Measurements from ENCODE around the gene SNAI1.

Gene SNAI1

DNA sequence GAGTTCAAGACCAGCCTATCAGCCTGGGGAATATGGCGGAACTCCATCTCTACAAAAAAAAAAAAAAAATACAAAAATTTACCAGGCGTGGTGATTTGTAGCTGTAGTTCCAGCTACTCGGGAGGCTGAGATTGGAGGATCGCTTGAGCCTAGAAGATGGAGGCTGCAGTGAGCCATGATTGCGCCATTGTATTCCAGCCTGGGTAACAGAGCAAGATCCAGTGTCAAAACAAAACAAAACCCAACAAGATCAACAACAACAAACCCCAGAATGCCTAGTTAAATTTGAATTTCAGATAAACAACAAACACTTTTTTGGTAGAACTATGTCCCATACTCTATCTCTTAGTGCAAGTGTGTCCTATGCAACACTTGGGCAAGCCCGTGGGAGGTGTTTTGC, 39.9 kb downstream of the SNAI1 start:
- Histone ChIP-seq H3K27ac (ENCODE audit: low read length) (no peak overlapping the region), H3K36me3 (ENCODE audit: control insufficient read depth, insufficient read depth, low read length) (no peaks in the 10 kb centered on the region), H3K9me3 (ENCODE audit: control insufficient read depth, insufficient read depth, low read length) (no peaks in the 10 kb centered on the region), H3K4me3 (ENCODE audit: low read length) (no peak overlapping the region), H3K27me3 (ENCODE audit: control insufficient read depth, insufficient read depth, low read length) (no peaks in the 10 kb centered on the region), H3K4me1 (ENCODE audit: control insufficient read depth, insufficient read depth, low read length) (no peaks in the 10 kb centered on the region)
- no CpG with 5 or more reads among the region's 6 CpGs for WGBS (ENCODE audit: insufficient coverage, insufficient read length)
- DNase-seq (ENCODE audit: low read depth, low spot score) = no peak

- no peak for DNase-seq (ENCODE audit: low read depth, low spot score)
- WGBS (ENCODE audit: insufficient coverage, insufficient read length) = no CpG with 5 or more reads among the region's 10 CpGs
- H3K27ac ChIP-seq (ENCODE audit: low read length) = no peak overlapping the region
- no peaks in the 10 kb centered on the region for H3K4me1 ChIP-seq (ENCODE audit: control insufficient read depth, insufficient read depth, low read length)
- no peak overlapping the region for H3K4me3 ChIP-seq (ENCODE audit: low read length)
- H3K27me3 ChIP-seq (ENCODE audit: control insufficient read depth, insufficient read depth, low read length) = no peaks in the 10 kb centered on the region
- H3K36me3 ChIP-seq (ENCODE audit: control insufficient read depth, insufficient read depth, low read length) = no peaks in the 10 kb centered on the region
- H3K9me3 ChIP-seq (ENCODE audit: control insufficient read depth, insufficient read depth, low read length) = no peaks in the 10 kb centered on the region
Measured at GRCh38 chr20:50023116-50023805, 40.5 kb downstream of the SNAI1 start.

DNA sequence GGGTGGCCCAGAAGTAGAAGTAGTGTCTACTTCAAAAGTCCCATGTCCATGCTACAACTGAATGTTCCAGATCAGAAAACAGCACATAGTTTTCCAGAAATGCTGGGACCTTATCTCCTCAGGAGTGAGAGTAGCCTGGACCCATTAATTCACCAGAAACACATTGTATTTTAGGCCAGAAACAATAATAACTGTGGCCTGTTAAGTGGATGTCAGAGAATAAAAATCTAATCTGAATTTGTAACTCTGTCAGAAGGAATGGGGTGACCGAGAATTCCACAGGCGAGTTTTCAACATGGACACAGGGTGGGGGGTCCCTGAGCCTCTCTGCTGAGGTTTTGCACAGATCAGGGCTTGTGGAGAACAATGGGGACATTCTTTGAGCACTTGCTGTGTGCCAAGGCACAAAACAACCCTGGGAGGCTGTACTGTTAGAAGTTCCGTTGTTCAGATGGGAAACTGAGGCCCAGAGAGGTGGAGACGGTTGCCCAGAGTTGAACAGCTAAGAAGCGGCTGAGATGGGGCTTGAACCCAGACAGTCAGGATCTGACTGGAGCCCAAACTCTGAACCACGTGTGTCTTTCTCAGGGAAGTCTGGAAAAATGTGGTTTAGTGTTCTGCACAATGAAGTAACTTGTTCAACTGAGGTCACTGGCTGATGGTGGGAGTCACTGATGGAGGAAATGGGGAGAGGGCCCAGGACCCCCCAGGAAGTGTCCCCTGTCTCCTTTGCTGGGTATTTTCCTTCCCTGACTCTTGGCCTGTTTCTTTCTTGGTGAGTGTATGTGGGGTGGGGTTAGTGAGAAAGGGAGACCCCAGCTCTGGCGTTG, 44.2 kb downstream of the SNAI1 start:
- Histone ChIP-seq H3K36me3 (ENCODE audit: control insufficient read depth, insufficient read depth, low read length) (no peaks in the 10 kb centered on the region), H3K27ac (ENCODE audit: low read length) (no peak overlapping the region), H3K9me3 (ENCODE audit: control insufficient read depth, insufficient read depth, low read length) (no peaks in the 10 kb centered on the region), H3K4me3 (ENCODE audit: low read length) (no peak overlapping the region), H3K4me1 (ENCODE audit: control insufficient read depth, insufficient read depth, low read length) (no peaks in the 10 kb centered on the region), H3K27me3 (ENCODE audit: control insufficient read depth, insufficient read depth, low read length) (no peaks in the 10 kb centered on the region)
- WGBS (ENCODE audit: insufficient coverage, insufficient read length) = no CpG with 5 or more reads among the region's 7 CpGs
- no peak for DNase-seq (ENCODE audit: low read depth, low spot score)

DNA sequence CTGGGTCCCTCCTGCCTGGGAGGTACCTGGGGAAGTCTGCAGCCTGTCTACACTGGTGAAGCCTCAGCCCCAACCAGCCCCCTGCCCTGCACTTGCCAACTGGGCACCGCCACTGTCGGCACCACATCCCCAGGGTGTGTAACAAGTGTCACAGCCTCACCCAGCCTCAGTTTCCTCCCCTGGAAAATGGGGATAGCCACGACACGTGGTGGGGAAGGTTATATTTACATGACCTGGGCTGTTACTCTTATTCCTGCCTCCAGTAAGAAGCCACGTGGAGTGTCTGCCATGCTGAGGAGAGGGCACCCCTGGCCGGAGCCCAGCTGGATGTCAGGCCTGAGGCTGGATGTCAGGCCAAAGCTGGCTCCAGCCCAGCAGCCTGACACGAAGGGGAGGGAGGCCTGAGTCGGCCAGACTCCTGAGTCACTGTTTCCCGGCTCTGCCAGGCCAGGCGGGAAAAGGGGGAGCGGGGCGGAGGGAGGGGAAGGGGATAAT, 44.9 kb downstream of the SNAI1 start:
- no CpG with 5 or more reads among the region's 12 CpGs for WGBS (ENCODE audit: insufficient coverage, insufficient read length)

DNA sequence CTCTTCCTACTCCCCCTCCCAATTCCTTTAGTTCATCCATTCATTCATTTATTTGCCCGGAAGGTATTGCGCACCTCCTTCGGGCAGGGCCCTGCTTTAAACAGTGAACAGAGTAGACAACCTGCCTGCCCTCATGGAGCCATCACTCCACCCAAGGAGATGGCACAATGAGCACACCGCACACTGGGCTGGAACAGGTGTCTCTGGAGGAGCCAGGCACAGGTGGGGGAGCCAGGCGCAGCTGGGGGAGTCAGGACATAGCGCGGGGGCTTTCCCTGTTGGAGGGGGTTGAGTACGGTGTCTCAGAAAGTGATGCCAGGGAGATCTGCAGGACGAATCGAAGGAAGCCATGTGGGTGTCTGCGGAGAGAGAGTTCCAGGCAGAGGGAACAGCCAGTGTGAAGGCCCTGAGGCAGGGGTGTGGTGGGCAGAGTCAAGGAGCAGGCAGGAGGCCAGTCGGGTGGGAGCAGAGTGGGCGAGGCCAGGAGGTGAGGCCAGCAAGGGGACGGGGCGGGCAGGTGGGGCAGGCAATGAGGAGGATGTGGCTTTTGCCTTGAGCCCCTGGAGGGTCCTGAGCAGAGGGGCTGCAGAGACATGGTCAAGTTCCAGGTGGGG, 46.4 kb downstream of the SNAI1 start:
- DNase-seq (ENCODE audit: low read depth, low spot score) = no peak
- WGBS (ENCODE audit: insufficient coverage, insufficient read length) = no CpG with 5 or more reads among the region's 15 CpGs
- Histone ChIP-seq H3K4me1 (ENCODE audit: control insufficient read depth, insufficient read depth, low read length) (no peaks in the 10 kb centered on the region), H3K9me3 (ENCODE audit: control insufficient read depth, insufficient read depth, low read length) (no peaks in the 10 kb centered on the region), H3K36me3 (ENCODE audit: control insufficient read depth, insufficient read depth, low read length) (no peaks in the 10 kb centered on the region), H3K27me3 (ENCODE audit: control insufficient read depth, insufficient read depth, low read length) (no peaks in the 10 kb centered on the region), H3K27ac (ENCODE audit: low read length) (no peak overlapping the region), H3K4me3 (ENCODE audit: low read length) (no peak overlapping the region)

More for the DNA sequence above, 44.9 kb downstream of the SNAI1 start:
- no peak overlapping the region for H3K4me3 ChIP-seq (ENCODE audit: low read length)
- no peaks in the 10 kb centered on the region for H3K27me3 ChIP-seq (ENCODE audit: control insufficient read depth, insufficient read depth, low read length)
- H3K27ac ChIP-seq (ENCODE audit: low read length) = no peak overlapping the region
- no peaks in the 10 kb centered on the region for H3K9me3 ChIP-seq (ENCODE audit: control insufficient read depth, insufficient read depth, low read length)
- H3K4me1 ChIP-seq (ENCODE audit: control insufficient read depth, insufficient read depth, low read length) = no peaks in the 10 kb centered on the region
- no peaks in the 10 kb centered on the region for H3K36me3 ChIP-seq (ENCODE audit: control insufficient read depth, insufficient read depth, low read length)
- no peak for DNase-seq (ENCODE audit: low read depth, low spot score)

DNA sequence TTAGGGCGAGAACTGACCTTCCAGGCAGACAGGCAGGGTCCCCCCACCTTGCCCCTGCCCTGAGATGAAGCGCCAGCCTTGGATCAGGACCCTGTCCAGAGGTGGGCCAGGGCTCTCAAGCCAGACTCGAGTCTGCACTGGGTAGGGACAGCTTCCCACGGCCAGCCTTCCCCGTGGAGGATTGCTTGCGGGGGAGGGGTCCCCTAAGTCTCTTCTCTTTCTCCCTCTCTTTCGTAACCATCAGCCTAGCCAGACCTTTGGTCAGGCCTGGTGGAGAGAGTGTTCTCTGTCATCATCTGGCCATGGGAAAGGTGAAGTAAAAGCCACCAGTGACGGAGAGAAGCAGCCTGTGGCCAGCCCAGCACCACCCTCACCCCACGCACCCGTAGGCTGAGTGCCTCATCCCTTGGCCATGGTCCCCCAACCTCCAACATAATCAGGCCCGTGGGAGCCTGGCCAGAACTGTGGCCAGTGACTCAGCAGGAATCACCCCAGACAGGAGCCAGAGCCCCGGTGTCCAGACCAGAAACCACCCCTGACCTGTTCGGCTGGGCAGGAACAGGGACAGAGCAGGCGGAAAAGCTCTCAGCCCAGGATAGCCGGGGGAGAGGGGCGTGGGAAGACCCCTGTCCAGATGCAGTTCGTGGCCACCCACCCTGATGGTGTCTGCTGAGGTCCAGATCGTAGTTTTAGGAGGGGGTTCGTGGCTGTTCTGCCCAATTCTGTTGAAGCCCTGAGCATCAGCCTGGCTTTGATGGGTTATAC, 47.1 kb downstream of the SNAI1 start:
- no CpG with 5 or more reads among the region's 19 CpGs for WGBS (ENCODE audit: insufficient coverage, insufficient read length)
- H3K36me3 ChIP-seq (ENCODE audit: control insufficient read depth, insufficient read depth, low read length) = no peaks in the 10 kb centered on the region
- no peaks in the 10 kb centered on the region for H3K4me1 ChIP-seq (ENCODE audit: control insufficient read depth, insufficient read depth, low read length)
- H3K27me3 ChIP-seq (ENCODE audit: control insufficient read depth, insufficient read depth, low read length) = no peaks in the 10 kb centered on the region
- H3K27ac ChIP-seq (ENCODE audit: low read length) = no peak overlapping the region
- no peak overlapping the region for H3K4me3 ChIP-seq (ENCODE audit: low read length)
- H3K9me3 ChIP-seq (ENCODE audit: control insufficient read depth, insufficient read depth, low read length) = no peaks in the 10 kb centered on the region
- no peak for DNase-seq (ENCODE audit: low read depth, low spot score)

- Histone ChIP-seq H3K27ac (ENCODE audit: low read length) (no peak overlapping the region), H3K36me3 (ENCODE audit: control insufficient read depth, insufficient read depth, low read length) (no peaks in the 10 kb centered on the region), H3K4me1 (ENCODE audit: control insufficient read depth, insufficient read depth, low read length) (no peaks in the 10 kb centered on the region), H3K9me3 (ENCODE audit: control insufficient read depth, insufficient read depth, low read length) (no peaks in the 10 kb centered on the region), H3K27me3 (ENCODE audit: control insufficient read depth, insufficient read depth, low read length) (no peaks in the 10 kb centered on the region), H3K4me3 (ENCODE audit: low read length) (no peak overlapping the region)
- no peak for DNase-seq (ENCODE audit: low read depth, low spot score)
- no CpG with 5 or more reads among the region's 9 CpGs for WGBS (ENCODE audit: insufficient coverage, insufficient read length)
Measured at GRCh38 chr20:50032955-50033666, 50.3 kb downstream of the SNAI1 start.

DNA sequence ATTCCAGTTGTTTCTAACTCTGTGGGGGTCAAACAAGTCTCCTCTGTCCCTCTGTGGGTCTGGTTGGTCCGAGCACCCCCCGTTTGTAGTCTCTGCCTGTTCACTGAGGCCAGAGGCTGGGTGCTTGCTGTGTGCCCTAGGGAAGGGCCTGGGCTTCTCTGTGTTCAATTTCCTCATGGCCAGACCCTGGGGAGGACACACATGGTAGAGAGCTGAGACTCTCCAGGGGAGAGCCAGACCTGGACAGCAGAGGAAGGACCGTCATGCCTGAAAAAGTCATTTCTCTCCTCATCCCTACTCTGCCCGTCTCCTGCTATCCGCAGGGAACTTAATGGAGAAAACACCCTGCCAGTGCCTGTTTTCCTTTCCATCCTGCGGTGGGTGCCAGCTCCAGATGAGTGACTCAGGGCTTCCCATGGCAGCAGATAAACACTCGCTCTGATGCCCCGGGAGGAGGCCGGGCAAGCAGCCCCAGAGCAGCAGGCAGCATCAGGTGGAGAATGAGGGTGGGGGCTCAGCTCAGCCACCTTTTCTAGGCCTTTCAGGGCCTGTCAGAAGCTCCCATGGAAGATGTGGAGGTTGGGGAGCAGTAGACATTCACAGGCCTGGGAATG, 51.9 kb downstream of the SNAI1 start:
- WGBS (ENCODE audit: insufficient coverage, insufficient read length) = no CpG with 5 or more reads among the region's 9 CpGs
- H3K36me3 ChIP-seq (ENCODE audit: control insufficient read depth, insufficient read depth, low read length) = no peaks in the 10 kb centered on the region
- H3K27me3 ChIP-seq (ENCODE audit: control insufficient read depth, insufficient read depth, low read length) = no peaks in the 10 kb centered on the region
- H3K27ac ChIP-seq (ENCODE audit: low read length) = no peak overlapping the region
- H3K4me1 ChIP-seq (ENCODE audit: control insufficient read depth, insufficient read depth, low read length) = no peaks in the 10 kb centered on the region
- no peak overlapping the region for H3K4me3 ChIP-seq (ENCODE audit: low read length)
- DNase-seq (ENCODE audit: low read depth, low spot score) = no peak
- no peaks in the 10 kb centered on the region for H3K9me3 ChIP-seq (ENCODE audit: control insufficient read depth, insufficient read depth, low read length)

DNA sequence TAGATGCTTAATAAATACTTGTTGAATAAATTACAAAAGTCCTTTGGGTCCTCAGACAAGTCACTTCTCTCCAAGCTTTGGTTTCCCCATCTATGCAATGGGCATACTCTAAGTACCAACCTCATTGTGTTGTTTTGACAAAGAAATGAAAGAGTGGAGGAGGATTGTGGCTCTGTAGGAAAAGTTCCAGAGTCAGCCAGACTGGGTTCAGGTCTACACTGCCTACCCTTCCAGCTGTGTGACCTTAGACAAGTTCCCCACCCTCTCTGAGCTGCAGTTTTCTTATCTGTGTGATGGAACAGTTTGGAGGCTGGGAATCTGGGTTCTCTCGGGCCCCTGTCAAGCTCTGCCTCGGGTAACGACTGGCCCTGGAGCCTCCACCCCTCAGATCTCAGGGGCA, 53.9 kb downstream of the SNAI1 start:
- Histone ChIP-seq H3K27me3 (ENCODE audit: control insufficient read depth, insufficient read depth, low read length) (no peaks in the 10 kb centered on the region), H3K4me3 (ENCODE audit: low read length) (no peak overlapping the region), H3K9me3 (ENCODE audit: control insufficient read depth, insufficient read depth, low read length) (no peaks in the 10 kb centered on the region), H3K4me1 (ENCODE audit: control insufficient read depth, insufficient read depth, low read length) (no peaks in the 10 kb centered on the region; the same call in 1 of the 2 replicates), H3K27ac (ENCODE audit: low read length) (no peak overlapping the region), H3K36me3 (ENCODE audit: control insufficient read depth, insufficient read depth, low read length) (no peaks in the 10 kb centered on the region)
- no peak for DNase-seq (ENCODE audit: low read depth, low spot score)
- WGBS (ENCODE audit: insufficient coverage, insufficient read length) = no CpG with 5 or more reads among the region's 3 CpGs
